HepG2 (cell line): Measurements from ENCODE around the gene GSTM4. TPM values are rescaled to one million over a fixed set of nuclear protein-coding genes. Genes with fewer than 3 reads are reported as not detected.

Experiments
- ATF1 ChIP-seq: IDR thresholded peaks from 2 replicates; pipeline ENCODE4 v1.6.1; 2016; ENCODE audit warnings: mild to moderate bottlenecking, control low read depth
- GATAD2A ChIP-seq: IDR thresholded peaks from 2 replicates; pipeline ENCODE4 v1.6.1; 2016
- HOXA9 ChIP-seq: sonication (generic); formaldehyde crosslinking; IDR thresholded peaks from 2 replicates; pipeline ENCODE4 v1.8.1; 2022; ENCODE audit warnings: missing genetic modification reagents, mild to moderate bottlenecking, moderate library complexity, borderline replicate concordance
- KDM6A ChIP-seq: IDR thresholded peaks from 2 replicates; pipeline ENCODE4 v1.6.1; 2016; ENCODE audit warnings: low read depth
- KLF6 ChIP-seq: IDR thresholded peaks from 2 replicates; pipeline ENCODE4 v1.8.0; 2016; ENCODE audit warnings: missing biosample characterization, missing genetic modification reagents
- MXI1 ChIP-seq: IDR thresholded peaks from 3 replicates; pipeline ENCODE4 v1.6.1; 2012; ENCODE audit warnings: low read depth, low read length, inconsistent platforms, borderline replicate concordance
- PHB2 ChIP-seq: fragments of 450-650 bp; IDR thresholded peaks from 2 replicates; pipeline ENCODE4 v1.6.1; 2018; ENCODE audit not compliant: partially characterized antibody
- PHF5A ChIP-seq: IDR thresholded peaks from one replicate; pipeline ENCODE4 v1.6.1; 2018; ENCODE audit warnings: low read depth, missing genetic modification reagents; ENCODE audit not compliant: unreplicated experiment
- SETDB1 ChIP-seq: sonication (generic); formaldehyde crosslinking; IDR thresholded peaks from 2 replicates; pipeline ENCODE4 v1.5.1; 2020; ENCODE audit warnings: missing genetic modification reagents, mild to moderate bottlenecking, borderline replicate concordance
- SNAPC2 ChIP-seq: sonication (generic); formaldehyde crosslinking; IDR thresholded peaks from 2 replicates; pipeline ENCODE4 v1.8.1; 2022; ENCODE audit warnings: mild to moderate bottlenecking, missing genetic modification reagents
- SOX13 ChIP-seq, 3 experiments: fragments of 450-650 bp in 1 of 3; sonication (generic) in 1 of 3; formaldehyde crosslinking in 1 of 3; IDR thresholded peaks in 2 of 3; conservative IDR thresholded peaks in 1 of 3; 2 replicates each; pipeline versions ENCODE4 v1.5.0 to v1.6.1; 2016 to 2020; ENCODE audit warnings: antibody characterized with exemption in 1 of 3, mild to moderate bottlenecking in 1 of 3, missing compliant biosample characterization in 1 of 3, missing genetic modification reagents in 1 of 3, moderate library complexity in 1 of 3
- ZBTB7B ChIP-seq: sonication (generic); formaldehyde crosslinking; IDR thresholded peaks from 2 replicates; pipeline ENCODE4 v1.4.0; 2020; ENCODE audit warnings: missing genetic modification reagents
- ZFP36L1 ChIP-seq: sonication (generic); formaldehyde crosslinking; IDR thresholded peaks from 2 replicates; pipeline ENCODE4 v1.8.0; 2022; ENCODE audit warnings: mild to moderate bottlenecking, missing genetic modification reagents, moderate library complexity
- ZFP36L2 ChIP-seq: sonication (generic); formaldehyde crosslinking; IDR thresholded peaks from 2 replicates; pipeline ENCODE4 v1.4.0; 2020; ENCODE audit warnings: missing genetic modification reagents
- ZNF747 ChIP-seq: sonication (generic); formaldehyde crosslinking; IDR thresholded peaks from 2 replicates; pipeline ENCODE4 v1.8.1; 2023; ENCODE audit warnings: missing genetic modification reagents, mild to moderate bottlenecking, borderline replicate concordance
- polyA plus RNA-seq, 8 experiments: library from polyadenylated mRNA; depleted of rRNA in 3 of 8; stranded (reverse) in 7 of 8; unstranded in 1 of 8; fragments of >200 nt; fragmentation: Illumina TruSeq in 4 of 8; extraction: Trizol in 4 of 8; gene quantifications; 2 replicates each; pipeline versions ENCODE4 v1.2.1 to v1.2.3, GENCODE V29; 2011 to 2016; ENCODE audit warnings: low read depth in 4 of 8, missing spikeins in 1 of 8, mixed read lengths in 1 of 8; ENCODE audit not compliant: insufficient read depth in 1 of 8
- total RNA-seq, 5 experiments: library from RNA; depleted of rRNA; stranded (reverse); fragments of >200 nt; fragmentation: Illumina TruSeq; extraction: Trizol; gene quantifications; 2 replicates each; pipeline ENCODE4 v1.2.3, GENCODE V29; 2016; ENCODE audit warnings: low read depth in 1 of 5
- TF ChIP-seq, protein P1 (sequence below): sonication (generic); formaldehyde crosslinking; IDR thresholded peaks from 2 replicates; pipeline ENCODE4 v1.4.0; 2020; ENCODE audit warnings: mild to moderate bottlenecking, missing genetic modification reagents, borderline replicate concordance
- TF ChIP-seq, protein P2 (sequence below): IDR thresholded peaks from 2 replicates; pipeline ENCODE4 v1.6.1; 2016
- TF ChIP-seq, protein P3 (sequence below): sonication (generic); formaldehyde crosslinking; IDR thresholded peaks from 2 replicates; pipeline ENCODE4 v1.4.0; 2020; ENCODE audit warnings: missing genetic modification reagents
- TF ChIP-seq, protein P4 (sequence below): sonication (generic); formaldehyde crosslinking; IDR thresholded peaks from 2 replicates; pipeline ENCODE4 v1.4.0; 2020; ENCODE audit warnings: missing genetic modification reagents, borderline replicate concordance

Gene GSTM4
- total and polyA plus RNA-seq, 2 of the 13 experiments (the other 11 are each of a cell fraction or from before 2014, with no cell fraction given): 25.3 to 40.8 TPM

DNA sequence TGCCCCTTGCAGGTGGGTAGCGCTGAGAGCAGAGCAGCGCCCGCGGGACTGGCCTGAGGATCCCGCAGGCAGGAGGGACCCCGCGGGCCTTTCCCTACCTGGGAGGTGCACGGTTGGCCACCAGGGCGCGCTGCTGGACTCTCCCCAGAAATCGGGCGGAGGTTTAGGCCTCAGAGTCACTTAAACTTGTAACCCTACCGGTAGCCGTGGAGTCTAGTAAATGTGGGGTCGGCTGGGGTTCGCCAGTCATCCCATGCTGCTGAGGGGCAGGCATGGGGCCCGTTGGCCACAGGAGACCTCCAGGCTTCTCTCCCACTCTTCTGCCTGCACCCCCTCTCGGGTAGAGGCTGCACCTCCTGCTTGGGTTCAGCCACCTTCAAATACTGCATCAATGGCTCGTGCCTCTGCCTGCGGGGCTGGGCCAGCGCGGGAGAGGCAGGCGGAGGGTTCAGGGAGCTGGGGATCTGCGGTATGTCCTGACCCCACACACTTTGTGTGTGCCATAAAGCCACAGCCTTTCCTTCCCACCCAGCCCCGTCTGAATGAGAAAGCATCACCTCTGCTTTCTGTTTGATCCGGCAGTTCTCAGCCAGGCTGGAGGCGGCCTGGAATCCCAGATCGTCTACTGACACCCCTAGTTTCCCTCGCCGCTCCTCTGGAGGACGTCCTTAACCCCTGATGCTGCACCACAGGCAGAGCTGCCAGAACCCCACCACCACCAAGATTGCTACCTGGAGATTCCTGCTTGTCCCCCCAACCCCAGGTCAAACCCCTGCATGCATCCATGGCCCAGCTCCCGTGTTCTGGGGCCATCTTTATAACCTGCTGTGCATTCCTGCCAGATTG lies 12.3 kb upstream of the GSTM4 start (continued):
- TF ChIP-seq ATF1 (CRISPR knock-in tag) (no peak), SOX13 (IDR thresholded peaks at IDR 0.05) (no peak), SOX13 (CRISPR knock-in tag; conservative IDR thresholded peaks at IDR 0.05 in 1 of 2, IDR thresholded peaks at IDR 0.05 in 1 of 2) (no peak), ZFP36L2 (CRISPR knock-in tag) (no peak), SETDB1 (no peak), KLF6 (CRISPR knock-in tag) (0 out of 2 replicates have a peak, but pooled peaks have one; percentile 30), PHB2 (no peak), KDM6A (no peak), ZNF747 (no peak), PHF5A (CRISPR knock-in tag) (peak; percentile 40), ZFP36L1 (no peak), ZBTB7B (CRISPR knock-in tag) (peak; percentile 56), GATAD2A (peak; percentile 46; the same call in 1 of the 2 replicates), SNAPC2 (CRISPR knock-in tag) (no peak), MXI1 (no peak), HOXA9 (CRISPR knock-in tag) (no peak)
- TF ChIP-seq, protein P1, sequence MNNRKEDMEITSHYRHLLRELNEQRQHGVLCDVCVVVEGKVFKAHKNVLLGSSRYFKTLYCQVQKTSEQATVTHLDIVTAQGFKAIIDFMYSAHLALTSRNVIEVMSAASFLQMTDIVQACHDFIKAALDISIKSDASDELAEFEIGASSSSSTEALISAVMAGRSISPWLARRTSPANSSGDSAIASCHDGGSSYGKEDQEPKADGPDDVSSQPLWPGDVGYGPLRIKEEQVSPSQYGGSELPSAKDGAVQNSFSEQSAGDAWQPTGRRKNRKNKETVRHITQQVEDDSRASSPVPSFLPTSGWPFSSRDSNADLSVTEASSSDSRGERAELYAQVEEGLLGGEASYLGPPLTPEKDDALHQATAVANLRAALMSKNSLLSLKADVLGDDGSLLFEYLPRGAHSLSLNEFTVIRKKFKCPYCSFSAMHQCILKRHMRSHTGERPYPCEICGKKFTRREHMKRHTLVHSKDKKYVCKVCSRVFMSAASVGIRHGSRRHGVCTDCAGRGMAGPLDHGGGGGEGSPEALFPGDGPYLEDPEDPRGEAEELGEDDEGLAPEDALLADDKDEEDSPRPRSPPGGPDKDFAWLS: no peak
- TF ChIP-seq, protein P2, sequence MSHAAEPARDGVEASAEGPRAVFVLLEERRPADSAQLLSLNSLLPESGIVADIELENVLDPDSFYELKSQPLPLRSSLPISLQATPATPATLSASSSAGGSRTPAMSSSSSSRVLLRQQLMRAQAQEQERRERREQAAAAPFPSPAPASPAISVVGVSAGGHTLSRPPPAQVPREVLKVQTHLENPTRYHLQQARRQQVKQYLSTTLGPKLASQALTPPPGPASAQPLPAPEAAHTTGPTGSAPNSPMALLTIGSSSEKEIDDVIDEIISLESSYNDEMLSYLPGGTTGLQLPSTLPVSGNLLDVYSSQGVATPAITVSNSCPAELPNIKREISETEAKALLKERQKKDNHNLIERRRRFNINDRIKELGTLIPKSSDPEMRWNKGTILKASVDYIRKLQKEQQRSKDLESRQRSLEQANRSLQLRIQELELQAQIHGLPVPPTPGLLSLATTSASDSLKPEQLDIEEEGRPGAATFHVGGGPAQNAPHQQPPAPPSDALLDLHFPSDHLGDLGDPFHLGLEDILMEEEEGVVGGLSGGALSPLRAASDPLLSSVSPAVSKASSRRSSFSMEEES: 0 out of 2 replicates have a peak, but pooled peaks have one; percentile 24
- TF ChIP-seq, protein P3, sequence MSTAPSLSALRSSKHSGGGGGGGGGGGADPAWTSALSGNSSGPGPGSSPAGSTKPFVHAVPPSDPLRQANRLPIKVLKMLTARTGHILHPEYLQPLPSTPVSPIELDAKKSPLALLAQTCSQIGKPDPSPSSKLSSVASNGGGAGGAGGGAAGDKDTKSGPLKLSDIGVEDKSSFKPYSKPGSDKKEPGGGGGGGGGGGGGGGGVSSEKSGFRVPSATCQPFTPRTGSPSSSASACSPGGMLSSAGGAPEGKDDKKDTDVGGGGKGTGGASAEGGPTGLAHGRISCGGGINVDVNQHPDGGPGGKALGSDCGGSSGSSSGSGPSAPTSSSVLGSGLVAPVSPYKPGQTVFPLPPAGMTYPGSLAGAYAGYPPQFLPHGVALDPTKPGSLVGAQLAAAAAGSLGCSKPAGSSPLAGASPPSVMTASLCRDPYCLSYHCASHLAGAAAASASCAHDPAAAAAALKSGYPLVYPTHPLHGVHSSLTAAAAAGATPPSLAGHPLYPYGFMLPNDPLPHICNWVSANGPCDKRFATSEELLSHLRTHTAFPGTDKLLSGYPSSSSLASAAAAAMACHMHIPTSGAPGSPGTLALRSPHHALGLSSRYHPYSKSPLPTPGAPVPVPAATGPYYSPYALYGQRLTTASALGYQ (CRISPR knock-in tag): no peak
- TF ChIP-seq, protein P4, sequence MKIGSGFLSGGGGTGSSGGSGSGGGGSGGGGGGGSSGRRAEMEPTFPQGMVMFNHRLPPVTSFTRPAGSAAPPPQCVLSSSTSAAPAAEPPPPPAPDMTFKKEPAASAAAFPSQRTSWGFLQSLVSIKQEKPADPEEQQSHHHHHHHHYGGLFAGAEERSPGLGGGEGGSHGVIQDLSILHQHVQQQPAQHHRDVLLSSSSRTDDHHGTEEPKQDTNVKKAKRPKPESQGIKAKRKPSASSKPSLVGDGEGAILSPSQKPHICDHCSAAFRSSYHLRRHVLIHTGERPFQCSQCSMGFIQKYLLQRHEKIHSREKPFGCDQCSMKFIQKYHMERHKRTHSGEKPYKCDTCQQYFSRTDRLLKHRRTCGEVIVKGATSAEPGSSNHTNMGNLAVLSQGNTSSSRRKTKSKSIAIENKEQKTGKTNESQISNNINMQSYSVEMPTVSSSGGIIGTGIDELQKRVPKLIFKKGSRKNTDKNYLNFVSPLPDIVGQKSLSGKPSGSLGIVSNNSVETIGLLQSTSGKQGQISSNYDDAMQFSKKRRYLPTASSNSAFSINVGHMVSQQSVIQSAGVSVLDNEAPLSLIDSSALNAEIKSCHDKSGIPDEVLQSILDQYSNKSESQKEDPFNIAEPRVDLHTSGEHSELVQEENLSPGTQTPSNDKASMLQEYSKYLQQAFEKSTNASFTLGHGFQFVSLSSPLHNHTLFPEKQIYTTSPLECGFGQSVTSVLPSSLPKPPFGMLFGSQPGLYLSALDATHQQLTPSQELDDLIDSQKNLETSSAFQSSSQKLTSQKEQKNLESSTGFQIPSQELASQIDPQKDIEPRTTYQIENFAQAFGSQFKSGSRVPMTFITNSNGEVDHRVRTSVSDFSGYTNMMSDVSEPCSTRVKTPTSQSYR (CRISPR knock-in tag): no peak
